AG09309 (cell line): ENCODE measurements around the gene DDX21.
A peak's percentile ranks its signal among the peaks of the same experiment; 100 is the strongest.

Source experiments
- DNase-seq: peaks from one replicate; pipeline ENCODE4 v3.0.0-alpha.2; 2010; ENCODE audit warnings: low read depth
- H3K4me3 ChIP-seq: 2 replicates; pipeline ENCODE4 v1.5.1; 2011; ENCODE audit warnings: mild to moderate bottlenecking, low read depth, low read length, moderate library complexity; ENCODE audit not compliant: control insufficient read depth
- CTCF ChIP-seq: IDR thresholded peaks from 2 replicates; pipeline ENCODE4 v1.5.1; 2011; ENCODE audit warnings: mild to moderate bottlenecking, low read depth, low read length, inconsistent platforms; ENCODE audit not compliant: insufficient read depth, control insufficient read depth; ENCODE audit errors: missing control alignments

DDX21 gene

GRCh38 chr10:68987611-68988010, 31.6 kb downstream of the DDX21 start:
- no peak for DNase-seq

GRCh38 chr10:68988530-68989316, 32.8 kb downstream of the DDX21 start, which contains the start of gene KIFBP:
KIFBP (plus strand) TSS chr10:68988803; CDS start chr10:68988833, 30 bp downstream.
- peak; percentile 92 for DNase-seq
- peak; percentile 64 for TF ChIP-seq CTCF

More at GRCh38 chr10:68987611-68988010, 31.6 kb downstream of the DDX21 start:
- no peak overlapping the region for H3K4me3 ChIP-seq
- no peak for TF ChIP-seq CTCF

GRCh38 chr10:68989317-68989990, 33.5 kb downstream of the DDX21 start:
- no peak for TF ChIP-seq CTCF

More at GRCh38 chr10:68988530-68989316, 32.8 kb downstream of the DDX21 start, which contains the start of gene KIFBP:
- peak within 1 kb of the TSS; percentile 99 for H3K4me3 ChIP-seq

GRCh38 chr10:68992636-68993440, 36.9 kb downstream of the DDX21 start:
- DNase-seq: peak; percentile 81
- TF ChIP-seq CTCF: no peak
- no peak overlapping the region for H3K4me3 ChIP-seq

More at GRCh38 chr10:68989317-68989990, 33.5 kb downstream of the DDX21 start:
- peak overlapping the region; percentile 99 for H3K4me3 ChIP-seq
- no peak for DNase-seq

GRCh38 chr10:68997211-68997610, 41.2 kb downstream of the DDX21 start:
- TF ChIP-seq CTCF: no peak
- no peak for DNase-seq
- H3K4me3 ChIP-seq: no peak overlapping the region

- DNase-seq: no peak
- no peak overlapping the region for H3K4me3 ChIP-seq
- peak; percentile 47 for TF ChIP-seq CTCF
Measured at GRCh38 chr10:69004821-69005220, 48.9 kb downstream of the DDX21 start.
